NCI-H748 treated with DMSO at 0.1 percent for 48 hours (cell line): ENCODE data around the gene RHAG.

Experiments
- DNase-seq: peaks from one replicate; lab custom pipeline; 2025; lab: John Stamatoyannopoulos, UW

Gene RHAG

DNA sequence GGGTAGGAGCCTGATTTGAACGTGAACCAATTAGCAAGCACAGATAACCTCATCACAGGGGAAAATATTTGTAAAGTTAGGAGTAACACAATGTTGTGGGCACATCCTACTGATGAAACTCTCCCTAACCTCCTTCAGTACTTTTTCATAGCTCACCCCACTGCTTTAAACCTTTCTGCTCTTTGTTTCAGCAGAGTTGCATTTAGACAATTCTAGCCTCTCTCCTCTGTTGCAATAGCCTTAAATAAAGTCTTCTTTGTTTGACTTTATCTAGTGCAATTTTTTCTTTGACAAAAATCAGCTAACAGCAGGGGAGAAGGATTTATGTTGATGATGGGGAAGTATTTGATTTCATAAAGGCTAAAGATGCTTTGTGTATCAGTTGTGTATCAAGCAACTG, 72.1 kb downstream of the RHAG start:
- no peak for DNase-seq

DNA sequence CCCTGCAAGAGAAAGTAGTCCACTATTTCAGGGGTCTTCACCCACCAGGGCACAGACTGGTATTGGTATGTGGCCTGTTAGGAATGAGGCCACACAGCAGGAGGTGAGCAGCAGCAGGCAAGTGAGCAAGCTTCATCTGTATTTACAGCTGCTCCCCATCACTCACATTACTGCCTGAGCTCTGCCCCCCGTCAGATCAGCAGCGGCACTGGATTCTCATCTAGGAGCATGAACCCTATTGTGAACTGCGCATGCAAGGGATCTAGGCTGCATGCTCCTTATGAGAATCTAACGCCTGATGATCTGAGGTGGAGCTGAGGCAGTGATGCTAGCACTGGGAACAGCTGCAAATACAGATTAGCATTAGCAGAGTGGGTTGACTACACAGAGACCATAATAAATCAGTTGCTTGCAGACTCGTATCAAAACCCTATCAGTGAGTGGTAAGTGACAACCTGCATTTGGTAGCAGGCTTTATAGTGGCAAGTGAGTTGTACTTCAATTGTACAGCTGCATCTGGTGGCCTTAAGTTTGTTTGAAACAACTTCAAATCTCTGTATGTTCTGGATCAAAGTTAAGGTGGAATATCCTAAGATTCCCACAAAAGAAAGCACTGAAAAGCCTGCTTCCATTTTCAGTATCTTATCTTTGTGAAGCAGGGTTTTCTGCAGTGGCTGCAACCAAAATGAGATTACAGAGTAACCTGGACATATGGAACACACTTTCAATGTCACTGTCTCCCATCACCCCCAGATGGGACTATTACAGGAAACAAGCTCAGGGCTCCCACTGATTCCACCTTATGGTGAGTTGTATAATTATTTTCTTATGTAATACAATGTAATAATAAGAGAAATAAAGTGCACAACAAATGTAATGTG, 73.4 kb downstream of the RHAG start:
- DNase-seq = no peak

DNA sequence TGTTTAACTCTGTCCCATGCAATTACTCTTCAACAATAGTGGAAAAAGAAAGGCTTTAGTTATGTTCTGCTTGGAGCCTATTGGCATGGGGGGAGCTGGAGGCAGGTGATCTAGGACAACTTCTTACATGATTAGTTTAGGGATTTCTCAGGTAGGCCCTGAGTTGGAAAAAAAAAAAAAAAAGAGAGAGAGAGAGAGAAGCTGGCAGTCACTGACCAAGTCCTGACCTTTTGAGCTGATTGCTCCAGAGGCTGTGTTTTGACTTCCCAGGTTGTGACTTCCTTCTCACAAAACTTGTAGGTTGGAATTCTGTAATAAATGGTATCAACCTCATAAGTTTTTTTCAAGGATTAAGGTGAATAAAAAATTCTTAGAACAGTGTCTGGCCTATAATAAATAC, 78.4 kb downstream of the RHAG start:
- DNase-seq = no peak

DNA sequence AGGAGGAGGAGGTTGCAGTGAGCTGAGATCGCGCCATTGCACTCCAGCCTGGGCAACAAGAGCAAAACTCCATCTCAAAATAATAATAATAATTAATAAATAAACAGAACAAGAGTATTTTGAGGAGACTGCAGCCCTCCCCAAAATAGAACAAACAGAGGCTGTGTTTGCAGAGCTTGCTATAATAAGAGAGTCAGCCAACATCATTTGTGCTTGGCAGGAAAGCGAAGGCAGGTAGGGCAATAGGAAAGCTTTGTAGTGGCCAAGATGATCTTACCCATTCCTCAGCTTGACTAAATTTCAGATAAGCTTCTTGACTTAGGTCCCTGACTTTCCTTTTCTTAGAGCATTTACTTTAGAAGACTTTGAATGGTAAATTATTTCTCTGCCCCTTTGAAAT, 79.5 kb downstream of the RHAG start:
- DNase-seq = no peak

DNA sequence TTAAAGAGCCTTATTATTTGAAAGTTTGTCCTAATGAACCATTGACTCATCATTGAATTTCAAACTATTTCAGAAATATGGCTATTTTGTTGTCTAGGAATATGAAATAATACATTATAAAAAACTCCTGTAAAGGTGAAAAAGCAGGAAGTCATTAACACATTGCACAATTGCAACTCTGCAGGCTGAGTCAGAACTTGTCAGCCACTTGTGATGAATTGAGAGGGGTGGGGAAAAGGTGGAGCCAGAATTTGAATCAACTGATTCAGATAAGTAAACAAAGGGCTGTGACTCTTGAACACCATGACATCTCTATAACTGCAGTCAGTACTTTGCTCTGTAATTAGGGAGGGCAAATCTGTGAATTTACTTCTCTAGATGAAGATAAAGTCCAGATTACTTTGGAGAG, 80.2 kb downstream of the RHAG start:
- DNase-seq = peak; percentile 92

DNA sequence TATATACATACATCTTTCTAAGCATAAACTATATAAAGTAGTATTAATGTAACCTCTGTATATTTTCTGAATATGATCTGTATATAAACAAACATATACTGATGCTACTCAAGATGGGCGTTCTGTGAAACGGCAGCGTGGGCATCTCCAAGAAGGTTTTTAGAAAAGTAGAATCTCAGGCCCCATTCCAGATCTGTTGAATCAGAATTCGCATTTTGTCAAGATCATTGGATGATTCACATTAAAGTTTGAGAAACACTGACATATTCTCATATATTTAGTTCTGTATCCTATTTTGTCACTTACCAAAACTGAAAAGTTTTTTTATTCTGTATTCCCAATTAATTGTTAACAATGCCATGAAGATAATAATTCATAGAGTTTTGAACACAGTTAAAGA, 80.7 kb downstream of the RHAG start:
- DNase-seq = no peak
